ENCODE results near the gene TDRD5. TPM values are rescaled to one million over a fixed set of nuclear protein-coding genes. Genes with fewer than 3 reads are reported as not detected.
A peak's percentile ranks its signal among the peaks of the same experiment; 100 is the strongest.

The TDRD5 gene, protein sequence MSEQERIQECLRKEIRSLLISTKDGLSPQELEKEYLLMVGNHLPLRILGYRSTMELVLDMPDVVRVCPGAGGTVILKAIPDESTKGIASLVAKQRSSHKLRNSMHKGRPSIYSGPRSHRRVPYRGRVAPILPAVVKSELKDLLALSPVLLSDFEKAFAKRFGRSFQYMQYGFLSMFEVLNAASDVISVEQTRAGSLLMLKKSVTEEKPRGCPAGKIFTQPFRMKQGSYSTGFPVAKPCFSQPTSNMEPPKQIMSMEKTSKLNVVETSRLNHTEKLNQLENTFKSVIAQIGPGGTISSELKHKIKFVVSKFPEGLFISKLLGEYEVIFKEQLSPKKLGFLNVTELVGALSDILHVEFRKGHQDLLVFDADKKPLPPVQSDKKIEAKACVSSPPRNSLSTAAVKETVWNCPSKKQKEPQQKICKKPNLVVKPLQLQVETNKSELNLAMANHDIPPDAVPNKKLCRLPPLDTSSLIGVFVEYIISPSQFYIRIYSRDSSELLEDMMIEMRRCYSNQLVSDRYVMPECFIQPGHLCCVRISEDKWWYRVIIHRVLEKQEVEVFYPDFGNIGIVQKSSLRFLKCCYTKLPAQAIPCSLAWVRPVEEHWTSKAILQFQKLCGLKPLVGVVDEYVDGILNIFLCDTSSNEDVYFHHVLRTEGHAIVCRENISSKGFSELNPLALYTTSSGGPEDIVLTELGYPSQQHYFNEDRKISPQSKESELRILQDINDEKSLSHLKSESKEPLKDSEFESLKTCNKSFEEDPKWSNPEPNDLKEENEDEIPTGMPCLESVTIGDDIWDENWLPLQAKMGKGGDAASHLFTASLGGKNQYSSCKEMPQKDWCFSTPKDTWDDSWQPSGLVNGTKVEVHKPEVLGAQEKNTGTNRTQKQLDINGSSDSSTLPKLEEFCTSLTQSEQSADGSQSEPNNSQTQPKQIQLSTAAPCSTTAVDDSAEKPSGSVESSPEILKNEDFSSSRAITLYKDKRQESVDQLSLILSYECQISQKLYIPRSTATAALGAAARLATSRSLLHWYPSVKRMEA
- total RNA-seq, result not detected

DNA sequence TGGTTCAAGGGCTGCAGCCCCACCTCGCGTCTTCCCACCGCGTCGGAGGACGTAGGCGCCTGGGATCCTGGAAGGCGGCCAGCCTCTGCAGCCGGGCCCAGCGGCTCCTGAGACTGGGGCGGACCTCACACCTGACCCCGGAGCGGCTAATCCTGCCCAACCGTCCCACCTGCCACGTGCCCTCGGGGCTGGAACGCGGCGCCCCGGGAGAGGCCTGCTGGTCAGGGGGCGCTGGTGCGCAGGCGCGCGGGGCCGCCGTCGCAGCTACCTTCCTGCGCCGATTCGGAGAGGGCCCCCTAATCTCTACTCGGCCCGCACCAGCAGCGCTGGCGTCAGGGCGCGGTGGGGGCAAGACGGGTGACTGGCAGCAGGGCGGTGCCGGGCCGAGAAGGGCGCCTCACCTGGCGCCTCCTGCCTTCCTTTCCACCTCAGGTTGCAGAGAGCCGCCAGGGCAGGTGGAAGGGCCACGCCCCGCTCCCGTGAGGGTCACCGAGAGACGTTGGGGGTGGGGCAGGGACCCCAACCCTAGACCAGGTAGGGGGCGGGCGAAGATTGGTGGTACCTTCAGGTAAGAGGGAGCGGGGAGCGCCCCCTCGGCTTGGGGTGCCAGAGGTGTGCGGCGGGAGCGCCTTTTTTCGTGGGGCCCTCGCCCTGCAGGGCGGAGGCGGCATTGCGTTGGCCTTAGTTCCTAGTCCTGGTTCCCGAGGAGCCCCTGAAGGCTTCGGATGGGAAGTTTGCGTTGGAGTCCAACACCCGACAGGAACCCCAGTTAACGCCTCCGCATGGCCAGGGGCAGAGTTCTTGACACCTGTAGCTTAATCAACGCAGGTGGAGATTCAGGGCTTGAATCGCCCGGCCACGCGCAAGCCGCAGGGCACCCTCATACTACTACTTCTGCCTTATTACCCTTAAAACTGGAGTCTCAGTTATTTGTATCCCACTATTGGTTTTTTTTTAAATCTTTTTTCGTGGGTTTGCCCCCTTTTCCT is at the start of gene TDRD5:
TDRD5 (plus strand) TSS at position 241 of the 989 bp plus-strand sequence. CDS start 784 bp downstream, outside the sequence.
- ATAC-seq (replicated peaks in 1 of 2), result no peak
- Mint-ChIP-seq H3K9me3 (no peaks in the 10 kb centered on the region), H3K4me3 (no peak within 1 kb of the TSS), H3K27ac (no peak within 1 kb of the TSS), H3K4me1 (ENCODE audit: low read depth) (no peaks in the 10 kb centered on the region), H3K36me3 (ENCODE audit: insufficient read depth in 2 of 2) (peaks cover 0 to 2% of the 10 kb centered on the region in 2 donors), H3K27me3 (ENCODE audit: low read depth) (peaks cover 41% of the 10 kb centered on the region)
- no peak for DNase-seq

DNA sequence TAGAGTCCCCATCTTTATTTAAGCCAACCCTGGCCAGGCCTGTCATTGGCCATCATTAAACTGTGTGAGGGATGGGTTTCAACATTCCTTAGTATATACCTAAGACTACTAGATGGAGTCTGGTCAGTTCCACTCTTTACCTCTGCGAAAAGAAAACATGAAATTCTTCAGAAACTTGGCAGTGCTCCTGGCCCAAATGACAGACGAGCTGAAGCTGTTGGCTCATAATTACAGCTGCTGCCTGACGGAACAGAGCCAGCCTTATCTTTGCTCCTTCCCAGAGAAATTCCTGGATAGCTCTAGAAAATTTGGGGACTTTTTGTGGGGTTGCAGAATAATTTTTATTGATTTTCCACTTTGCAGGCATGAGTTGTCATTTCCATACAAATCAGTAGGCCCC is 46.3 kb upstream of the TDRD5 start:
- no peak overlapping the region for H3K4me3 Mint-ChIP-seq
- H3K4me1 Mint-ChIP-seq (ENCODE audit: low read depth), result no peaks in the 10 kb centered on the region
- no peak overlapping the region for H3K27ac Mint-ChIP-seq
- no peak for DNase-seq
- no peaks in the 10 kb centered on the region for H3K36me3 Mint-ChIP-seq (ENCODE audit: insufficient read depth in 2 of 2)
- no peaks in the 10 kb centered on the region for H3K9me3 Mint-ChIP-seq
- peaks cover 6% of the 10 kb centered on the region for H3K27me3 Mint-ChIP-seq (ENCODE audit: low read depth)
- ATAC-seq (replicated peaks in 1 of 2), result no peak

DNA sequence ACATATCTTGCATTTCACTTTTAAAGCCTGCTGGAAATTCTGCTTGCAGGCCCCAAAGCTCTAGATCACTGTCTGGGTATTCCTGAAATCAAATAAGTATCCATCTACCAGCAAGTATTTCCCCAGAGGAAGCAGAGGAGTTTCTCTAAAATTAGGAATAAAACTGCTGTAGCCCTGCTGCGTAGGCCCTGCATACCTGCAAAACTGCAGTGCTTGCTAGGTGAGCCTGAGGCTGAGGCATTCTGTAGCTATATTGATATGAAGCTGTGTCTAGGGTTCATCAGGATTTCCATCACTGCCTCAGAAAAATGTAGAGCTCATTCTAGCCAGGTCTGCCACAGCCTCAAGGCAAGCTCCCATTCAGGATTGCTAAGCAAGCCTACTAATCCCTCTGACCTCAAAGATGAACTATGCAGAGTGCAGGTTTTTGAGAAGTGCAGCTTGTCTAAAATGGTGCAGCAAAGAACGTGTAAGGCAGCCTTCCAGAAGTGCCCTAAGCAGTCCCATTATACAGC is 44.6 kb upstream of the TDRD5 start:
- Mint-ChIP-seq H3K4me3 (no peak overlapping the region), H3K9me3 (no peaks in the 10 kb centered on the region), H3K27me3 (ENCODE audit: low read depth) (peaks cover 6% of the 10 kb centered on the region), H3K36me3 (ENCODE audit: insufficient read depth in 2 of 2) (no peaks in the 10 kb centered on the region), H3K27ac (no peak overlapping the region), H3K4me1 (ENCODE audit: low read depth) (no peaks in the 10 kb centered on the region)
- DNase-seq (no peak), ATAC-seq (replicated peaks in 1 of 2) (no peak)

DNA sequence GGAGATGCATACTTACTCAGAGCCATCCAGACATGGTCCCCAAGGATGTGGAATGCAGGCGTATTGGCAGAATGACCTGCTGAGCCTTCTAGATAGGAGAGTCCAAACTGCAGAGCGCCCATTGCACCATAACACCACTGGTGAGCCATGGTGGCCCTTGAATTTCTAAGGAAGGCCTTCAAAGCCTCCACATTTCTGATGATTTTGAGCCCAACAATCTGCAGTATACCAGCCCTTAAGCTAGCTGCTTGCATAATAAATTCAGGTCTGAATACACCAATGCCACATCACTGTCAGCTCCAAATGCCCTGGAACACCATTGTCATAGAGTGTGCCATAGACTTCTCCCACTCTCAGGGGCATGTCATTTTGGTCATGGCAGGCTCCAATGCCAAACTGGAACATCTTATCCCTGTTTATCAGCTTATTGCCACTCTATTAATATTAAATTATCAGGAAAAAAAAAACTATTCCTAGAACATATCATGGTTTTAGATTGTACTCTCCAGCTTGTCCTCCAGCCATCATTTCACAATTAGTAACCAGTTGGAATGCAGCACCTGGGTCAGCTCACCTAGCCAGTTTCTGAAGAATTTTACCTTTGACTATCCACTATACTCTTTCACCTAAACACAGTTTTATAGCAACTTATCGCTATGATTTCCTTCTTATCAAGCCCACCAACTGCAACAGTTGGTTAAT is 42.8 kb upstream of the TDRD5 start:
- ATAC-seq (replicated peaks in 1 of 2) (no peak), DNase-seq (no peak)
- H3K4me1 Mint-ChIP-seq (ENCODE audit: low read depth), result no peaks in the 10 kb centered on the region
- H3K27ac Mint-ChIP-seq, result no peak overlapping the region
- H3K27me3 Mint-ChIP-seq (ENCODE audit: low read depth), result no peaks in the 10 kb centered on the region
- H3K9me3 Mint-ChIP-seq, result no peaks in the 10 kb centered on the region
- H3K4me3 Mint-ChIP-seq, result no peak overlapping the region
- no peaks in the 10 kb centered on the region for H3K36me3 Mint-ChIP-seq (ENCODE audit: insufficient read depth in 2 of 2)

DNA sequence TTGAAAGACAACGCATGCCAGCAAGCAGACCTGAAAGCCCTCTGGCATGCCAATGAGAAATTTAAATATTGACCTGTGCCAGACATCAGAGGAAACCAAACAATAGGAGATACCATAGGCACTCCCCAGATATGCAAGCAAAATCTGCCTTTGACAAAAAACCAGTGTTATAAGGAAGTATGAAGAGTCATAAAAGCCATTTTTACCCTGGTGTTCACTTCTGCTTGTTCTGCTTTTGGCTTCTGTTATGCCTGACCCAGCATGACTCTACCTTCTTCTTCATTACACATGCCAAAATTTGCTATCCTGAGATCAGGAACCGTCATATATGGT is 42.3 kb upstream of the TDRD5 start:
- no peaks in the 10 kb centered on the region for H3K27me3 Mint-ChIP-seq (ENCODE audit: low read depth)
- ATAC-seq (replicated peaks in 1 of 2) (no peak), DNase-seq (no peak)
- no peaks in the 10 kb centered on the region for H3K4me1 Mint-ChIP-seq (ENCODE audit: low read depth)
- H3K4me3 Mint-ChIP-seq, result no peak overlapping the region
- no peak overlapping the region for H3K27ac Mint-ChIP-seq
- no peaks in the 10 kb centered on the region for H3K36me3 Mint-ChIP-seq (ENCODE audit: insufficient read depth in 2 of 2)
- H3K9me3 Mint-ChIP-seq, result no peaks in the 10 kb centered on the region

DNA sequence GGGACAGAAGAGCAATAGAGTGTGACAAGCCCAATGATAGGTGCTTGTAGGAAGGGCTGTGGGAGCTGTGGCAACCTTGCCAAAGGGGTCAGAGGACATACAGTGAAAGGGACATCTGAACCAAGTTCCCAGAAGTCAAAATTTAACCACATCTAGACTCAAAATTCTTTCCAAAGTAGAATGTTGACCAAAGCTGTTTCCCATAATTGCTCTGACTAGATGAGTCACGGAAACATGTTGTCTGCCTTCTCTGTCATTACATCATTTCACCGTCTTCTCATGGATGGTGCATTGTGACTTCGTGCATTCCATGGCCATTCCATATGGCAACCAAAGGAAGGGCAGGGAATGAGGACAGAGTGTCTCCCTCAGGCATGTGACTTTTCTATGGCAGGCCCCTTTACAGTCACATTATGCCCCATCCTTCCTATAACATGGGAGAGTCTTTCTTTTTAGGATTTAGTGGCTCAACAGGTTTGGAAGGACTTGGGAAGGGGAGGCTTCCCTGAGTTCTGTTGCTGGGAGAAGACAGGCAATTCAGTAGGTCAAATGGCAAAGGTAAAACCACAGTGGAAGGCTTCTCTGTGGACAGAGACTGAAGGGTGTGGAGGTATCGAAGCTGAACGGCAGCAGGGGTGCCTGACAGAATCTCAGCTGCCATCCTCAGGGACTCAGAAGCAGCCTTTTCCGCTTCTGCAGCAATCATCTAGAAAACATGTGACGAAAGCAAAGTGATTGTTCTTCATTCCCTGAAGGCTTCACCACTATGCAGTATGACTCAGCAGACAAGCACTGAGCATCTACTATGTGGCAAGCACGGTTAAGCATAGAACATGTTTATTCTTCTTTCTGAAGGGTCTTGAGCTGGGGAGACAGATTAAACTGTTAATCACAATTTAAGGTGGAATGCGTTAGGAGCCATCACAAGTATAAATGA is 40.6 kb upstream of the TDRD5 start:
- H3K4me3 Mint-ChIP-seq, result no peak overlapping the region
- DNase-seq (no peak), ATAC-seq (replicated peaks in 1 of 2) (peak in 1 of 2 donors; percentile 54)
- H3K4me1 Mint-ChIP-seq (ENCODE audit: low read depth), result no peaks in the 10 kb centered on the region
- no peak overlapping the region for H3K27ac Mint-ChIP-seq
- no peaks in the 10 kb centered on the region for H3K36me3 Mint-ChIP-seq (ENCODE audit: insufficient read depth in 2 of 2)
- no peaks in the 10 kb centered on the region for H3K27me3 Mint-ChIP-seq (ENCODE audit: low read depth)
- no peaks in the 10 kb centered on the region for H3K9me3 Mint-ChIP-seq

DNA sequence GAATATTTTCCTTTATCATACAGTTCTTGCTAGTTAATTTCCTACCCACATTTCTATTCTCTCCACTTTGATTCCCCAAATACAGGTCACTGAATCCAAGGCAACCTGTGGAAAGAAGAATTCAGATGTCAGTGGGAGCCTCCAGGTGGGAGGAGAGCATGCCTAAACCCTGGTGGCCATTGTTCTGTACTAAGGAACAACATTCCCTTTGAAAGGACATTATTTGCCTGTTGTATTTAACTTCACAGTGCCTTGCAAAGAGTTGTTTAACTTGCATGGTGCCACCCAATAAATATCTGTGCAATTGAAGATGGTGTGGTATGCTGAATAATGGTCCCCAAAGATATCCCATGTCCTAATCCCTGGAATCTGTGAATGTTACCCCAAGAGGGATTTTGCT is 37.2 kb upstream of the TDRD5 start:
- H3K36me3 Mint-ChIP-seq (ENCODE audit: insufficient read depth in 2 of 2), result no peaks in the 10 kb centered on the region
- H3K4me1 Mint-ChIP-seq (ENCODE audit: low read depth), result no peaks in the 10 kb centered on the region
- H3K27me3 Mint-ChIP-seq (ENCODE audit: low read depth), result no peaks in the 10 kb centered on the region
- no peaks in the 10 kb centered on the region for H3K9me3 Mint-ChIP-seq
- DNase-seq (no peak), ATAC-seq (replicated peaks in 1 of 2) (no peak)
- no peak overlapping the region for H3K4me3 Mint-ChIP-seq
- H3K27ac Mint-ChIP-seq, result no peak overlapping the region

DNA sequence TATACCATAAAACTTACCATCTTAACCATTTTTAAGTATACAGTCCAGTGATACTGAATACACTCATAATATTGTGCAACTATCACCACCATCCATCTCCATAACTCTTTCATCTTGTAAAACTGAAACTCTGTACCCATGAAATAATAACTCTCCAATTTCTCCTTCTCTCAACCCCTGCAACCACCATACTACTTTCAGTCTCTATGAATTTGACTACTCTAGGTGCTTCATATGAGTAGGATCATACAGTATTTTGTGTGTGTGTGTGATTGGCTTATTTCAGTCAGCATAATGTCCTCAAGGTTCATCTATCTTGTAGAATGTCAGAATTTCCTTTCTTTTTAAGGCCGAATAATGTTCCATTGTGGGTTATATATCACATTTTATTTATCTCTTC is 33.6 kb upstream of the TDRD5 start:
- Mint-ChIP-seq H3K4me1 (ENCODE audit: low read depth) (no peaks in the 10 kb centered on the region), H3K36me3 (ENCODE audit: insufficient read depth in 2 of 2) (no peaks in the 10 kb centered on the region), H3K27me3 (ENCODE audit: low read depth) (no peaks in the 10 kb centered on the region), H3K27ac (no peak overlapping the region), H3K4me3 (no peak overlapping the region), H3K9me3 (no peaks in the 10 kb centered on the region)
- peak in 1 of 2 donors; percentile 49 for ATAC-seq (replicated peaks in 1 of 2)
- no peak for DNase-seq

DNA sequence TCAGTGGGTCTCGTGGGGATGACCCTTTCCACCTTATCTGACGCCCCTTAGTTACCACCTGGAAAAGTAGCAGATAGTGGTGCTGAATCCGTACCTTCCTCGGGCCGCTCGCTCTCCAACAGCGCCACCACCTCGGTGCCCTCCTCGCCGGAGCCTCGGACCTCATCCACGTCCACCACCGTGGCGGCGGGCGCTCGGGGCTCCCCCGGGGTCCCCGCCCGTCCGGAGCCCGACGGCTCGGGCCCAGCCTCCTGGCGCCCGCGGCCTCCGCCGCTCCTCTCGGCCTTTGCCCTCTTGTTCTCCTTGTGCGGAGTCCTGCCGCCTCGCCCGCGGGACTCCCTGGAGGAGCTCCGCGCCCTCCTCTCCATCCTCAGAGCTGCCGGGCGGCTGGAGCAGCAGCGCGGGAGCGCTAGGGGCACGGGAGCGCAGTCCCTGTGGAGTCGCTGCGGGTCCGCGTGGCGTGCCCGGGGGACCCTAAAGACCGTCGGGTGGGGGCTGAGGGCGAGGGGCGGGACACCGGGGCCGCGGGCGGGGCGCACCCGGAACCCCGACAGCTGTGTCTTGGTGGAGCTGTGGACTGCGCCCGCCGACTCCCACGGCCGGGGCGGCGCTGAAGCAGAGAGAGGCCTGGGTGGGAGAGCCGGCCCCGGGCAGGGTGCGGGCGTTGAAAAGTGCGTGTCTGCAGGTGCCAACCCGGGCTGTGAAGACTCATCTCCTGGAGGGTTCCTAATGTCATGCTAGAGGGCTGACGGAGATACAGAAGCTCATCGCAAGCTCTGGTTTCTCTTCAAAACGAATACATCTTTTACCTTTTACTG is 15.9 kb upstream of the TDRD5 start, which contains the start of gene NPHS2:
NPHS2 (minus strand) TSS at position 452 of the 818 bp plus-strand sequence; CDS start at position 368, 84 bp downstream.
- H3K4me1 Mint-ChIP-seq (ENCODE audit: low read depth), result peaks cover 8% of the 10 kb centered on the region
- ATAC-seq (replicated peaks in 1 of 2), result no peak
- H3K27me3 Mint-ChIP-seq (ENCODE audit: low read depth), result peaks cover 48% of the 10 kb centered on the region
- no peak within 1 kb of the TSS for H3K27ac Mint-ChIP-seq
- no peak for DNase-seq
- H3K9me3 Mint-ChIP-seq, result no peaks in the 10 kb centered on the region
- peaks cover 0 to 2% of the 10 kb centered on the region in 2 donors for H3K36me3 Mint-ChIP-seq (ENCODE audit: insufficient read depth in 2 of 2)
- H3K4me3 Mint-ChIP-seq, result peak within 1 kb of the TSS in 1 of 2 donors; percentile 19

DNA sequence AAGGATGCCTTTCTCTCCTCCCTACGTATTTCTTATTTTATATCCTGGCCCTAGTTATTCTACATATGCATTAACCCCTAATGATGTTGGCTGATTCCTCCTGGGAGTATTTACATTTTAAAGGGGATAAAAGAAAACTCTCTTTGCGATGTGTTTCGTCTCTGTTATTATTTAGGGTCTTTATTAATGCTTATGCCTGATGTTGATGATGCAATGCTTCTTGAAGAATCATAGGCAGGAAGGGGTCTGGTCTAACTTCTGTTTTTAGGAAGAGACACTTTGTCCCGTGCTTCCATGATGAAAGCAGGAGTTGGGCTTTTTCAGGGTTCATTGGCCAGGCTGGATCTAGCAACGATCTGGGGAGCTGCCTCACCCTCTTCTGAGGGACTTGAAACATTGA is 15.1 kb upstream of the TDRD5 start:
- no peak for ATAC-seq (replicated peaks in 1 of 2)
- Mint-ChIP-seq H3K36me3 (ENCODE audit: insufficient read depth in 2 of 2) (peaks cover 0 to 2% of the 10 kb centered on the region in 2 donors), H3K27me3 (ENCODE audit: low read depth) (peaks cover 48% of the 10 kb centered on the region), H3K9me3 (no peaks in the 10 kb centered on the region), H3K27ac (no peak overlapping the region), H3K4me1 (ENCODE audit: low read depth) (peaks cover 8% of the 10 kb centered on the region), H3K4me3 (peak overlapping the region in 1 of 2 donors; percentile 19)
- DNase-seq, result no peak
